HG02973 (cell line): Measurements from ENCODE around the gene TTF2.
A peak's percentile ranks its signal among the peaks of the same experiment; 100 is the strongest.
"Not testable (repeated sequence)": the region's sequence is repeated elsewhere in the genome, so short reads cannot be mapped to it uniquely, and the experiment has no call there.

Experiments
- ATAC-seq: cut with Tn5 transposase; IDR thresholded peaks from one replicate; pipeline ENCODE4 v1.9.1; 2021; ENCODE audit warnings: moderate library complexity; ENCODE audit not compliant: unreplicated experiment

The TTF2 gene

DNA sequence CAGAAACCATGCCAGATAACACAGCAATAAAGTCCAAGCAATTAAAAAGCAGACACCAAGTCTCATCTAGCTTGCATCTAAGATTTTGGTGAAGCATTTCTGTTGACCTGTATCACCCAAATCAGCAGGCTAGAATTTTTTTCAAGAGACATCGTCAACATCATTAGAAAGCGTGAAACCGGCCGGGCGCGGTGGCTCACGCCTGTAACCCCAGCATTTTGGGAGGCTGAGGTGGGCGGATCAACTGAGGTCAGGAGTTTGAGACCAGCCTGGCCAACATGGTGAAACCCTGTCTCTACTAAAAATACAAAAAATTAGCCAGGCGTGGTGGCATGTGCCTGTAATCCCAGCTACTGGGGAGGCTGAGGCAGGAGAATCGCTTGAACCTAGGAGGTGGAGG is 59.0 kb downstream of the TTF2 start:
- not testable (repeated sequence) for ATAC-seq

- ATAC-seq: no peak
Measured at GRCh38 chr1:117120774-117121588, 60.9 kb downstream of the TTF2 start.

DNA sequence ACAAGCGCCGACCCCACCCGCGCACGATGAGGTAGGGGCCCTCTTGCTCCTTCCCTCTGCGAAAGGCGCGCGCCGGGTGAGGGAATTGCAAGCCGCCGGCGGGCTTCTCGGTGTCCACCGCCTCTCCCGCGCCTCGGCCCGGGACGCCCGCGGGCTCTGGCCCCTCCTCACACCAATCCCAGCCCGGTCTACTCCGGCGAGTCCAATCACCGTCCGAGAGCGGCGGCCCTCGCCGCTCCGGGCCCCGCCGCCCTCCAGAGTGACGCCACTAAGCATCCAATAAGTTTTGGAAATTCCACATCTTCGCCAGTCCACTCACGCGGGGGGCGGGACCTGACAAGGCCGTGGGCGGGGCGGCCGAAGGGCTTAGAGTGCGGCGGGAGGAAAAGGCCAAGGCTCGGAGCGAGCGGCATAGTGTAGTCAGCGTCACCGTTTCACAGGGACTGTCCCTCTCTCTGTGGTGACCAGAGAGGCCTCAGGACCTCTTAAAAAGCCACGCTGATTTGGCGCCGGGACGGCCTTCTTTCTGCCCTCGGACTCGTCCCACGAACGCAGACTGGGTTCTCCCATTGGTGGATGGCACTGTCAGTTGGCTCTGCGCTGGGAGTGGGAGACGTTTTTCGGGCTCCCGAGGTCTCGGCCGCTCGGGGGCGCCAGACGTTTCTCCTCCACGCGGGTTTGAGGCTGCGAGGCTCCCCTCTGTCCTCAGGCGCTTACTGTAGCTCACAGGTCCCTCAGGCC is 61.6 kb downstream of the TTF2 start, which contains the start of gene TRIM45:
TRIM45 (minus strand) TSS at position 161 of the 741 bp plus-strand sequence. CDS start 548 bp downstream, outside the sequence.
- ATAC-seq: peak; percentile 88

- no peak for ATAC-seq
Measured at GRCh38 chr1:117122330-117123025, 62.4 kb downstream of the TTF2 start.

GRCh38 chr1:117123274-117123673 is 63.1 kb downstream of the TTF2 start:
- ATAC-seq: no peak

GRCh38 chr1:117124661-117125060 is 64.5 kb downstream of the TTF2 start:
- no peak for ATAC-seq

DNA sequence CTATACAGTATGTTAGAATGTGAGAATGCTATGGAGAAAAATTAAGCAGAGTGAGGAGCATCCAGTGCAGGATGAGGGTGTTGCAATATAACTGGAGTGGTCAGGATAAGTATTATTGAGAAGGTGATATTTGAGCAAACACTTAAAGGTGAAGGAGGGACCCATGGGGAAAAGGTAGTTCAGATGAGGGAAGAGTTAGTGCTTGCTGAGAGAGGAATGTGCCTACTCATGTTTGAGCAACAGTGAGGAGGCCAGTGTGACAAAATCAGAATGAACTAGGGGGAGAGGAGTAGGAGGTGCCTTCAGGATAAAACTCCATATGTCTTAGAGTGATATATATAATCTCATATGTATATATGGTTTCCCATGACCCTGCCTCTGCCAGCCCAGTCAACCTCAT is 67.7 kb downstream of the TTF2 start:
- ATAC-seq: no peak

DNA sequence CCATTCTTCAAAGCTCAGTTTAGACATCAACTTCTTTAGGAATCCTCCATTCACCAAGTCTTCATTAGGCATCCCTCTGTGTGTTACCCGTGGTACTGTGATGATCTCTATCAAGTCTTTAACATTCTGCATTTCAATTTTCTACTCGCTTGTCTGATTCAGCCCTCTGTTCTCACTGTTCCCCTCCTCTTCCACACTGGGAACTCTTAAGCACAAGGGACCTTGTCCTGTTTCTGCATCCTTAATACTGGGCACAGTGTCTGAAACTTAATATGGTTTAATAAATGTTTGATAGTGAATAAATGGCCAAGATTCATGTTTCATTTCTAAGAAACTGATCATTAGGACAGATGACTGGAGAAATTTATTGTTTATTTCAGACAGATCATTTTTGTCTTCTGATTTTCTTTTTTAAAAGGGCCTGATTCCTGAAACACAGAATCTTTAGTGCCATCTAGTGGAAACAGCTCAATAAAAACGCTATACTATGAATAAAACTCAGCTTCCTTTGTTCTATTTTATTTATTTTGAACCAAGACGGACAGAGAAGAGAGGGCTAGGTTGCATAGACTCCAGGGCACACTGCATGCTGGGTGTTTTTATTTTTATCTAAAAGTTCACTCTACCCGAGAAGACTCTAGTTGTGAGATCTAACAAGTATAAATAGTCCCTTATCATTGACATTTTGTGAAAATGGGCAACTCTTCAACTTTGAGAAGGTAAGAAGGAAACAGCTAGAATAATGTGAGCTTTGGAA is 68.4 kb downstream of the TTF2 start:
- ATAC-seq: no peak

DNA sequence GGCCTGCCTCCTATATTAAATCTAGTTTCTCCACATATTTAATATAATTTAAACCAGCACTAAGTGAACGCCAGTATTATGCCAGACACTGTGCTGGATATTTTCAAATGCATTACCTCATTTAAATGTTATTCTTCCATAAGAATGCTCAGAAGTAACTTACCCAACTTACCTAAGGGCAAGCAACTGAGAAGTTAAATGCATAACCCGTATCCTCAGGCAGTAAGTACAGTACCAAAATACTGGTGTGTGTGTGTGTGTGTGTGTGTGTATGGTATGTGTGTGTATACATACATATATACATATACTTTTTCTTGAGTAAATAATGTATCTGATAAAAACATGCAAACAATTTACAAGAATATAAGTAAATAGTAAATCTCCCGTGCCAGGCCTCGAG is 70.4 kb downstream of the TTF2 start:
- no peak for ATAC-seq

- no peak for ATAC-seq
Measured at GRCh38 chr1:117135329-117135728, 75.2 kb downstream of the TTF2 start.

DNA sequence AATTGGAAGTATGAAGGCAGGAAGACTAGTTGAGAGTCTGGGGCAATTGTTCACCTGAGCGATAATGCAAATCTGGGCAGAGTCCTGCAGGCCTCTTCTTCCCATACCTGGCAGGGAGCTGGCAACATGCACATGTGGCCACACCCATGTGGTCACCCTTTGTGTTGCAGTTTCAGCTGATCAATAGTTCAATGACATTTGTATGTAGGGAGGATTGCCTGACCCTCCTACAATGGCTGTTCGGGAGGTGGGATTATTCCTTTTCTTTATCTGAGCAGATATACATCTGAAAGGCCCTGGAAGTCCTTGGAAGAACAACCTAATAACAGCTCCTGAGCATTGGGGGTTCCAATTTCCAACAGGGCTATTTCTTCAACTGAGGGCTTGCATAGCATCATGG is 76.6 kb downstream of the TTF2 start:
- ATAC-seq: no peak

DNA sequence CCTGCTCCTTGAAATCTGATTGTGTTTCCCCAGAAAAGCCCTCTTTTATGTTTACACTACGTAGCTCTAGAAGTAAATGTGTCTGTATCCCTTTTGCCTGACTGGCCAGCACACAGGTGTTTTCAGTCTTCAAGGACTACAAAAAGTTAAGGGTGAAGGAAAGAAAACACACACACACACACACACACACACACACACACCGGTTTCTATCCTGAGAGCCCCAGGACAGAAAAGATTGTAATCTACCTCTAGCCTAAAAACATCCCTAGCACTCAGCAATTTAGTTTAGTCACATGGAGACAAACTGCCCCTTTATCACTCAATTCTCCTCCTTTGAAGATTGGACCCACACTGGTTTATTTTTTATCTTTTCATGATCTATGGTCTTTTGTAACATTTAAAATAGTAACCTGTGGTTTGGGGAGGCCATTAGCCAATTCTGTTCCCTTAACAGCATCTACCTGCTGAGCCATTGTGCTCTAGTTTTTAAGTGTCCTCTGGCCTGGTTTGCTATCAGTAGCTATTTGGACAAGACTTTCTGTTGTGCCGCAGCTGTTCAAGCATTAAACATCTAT is 77.2 kb downstream of the TTF2 start:
- no peak for ATAC-seq

DNA sequence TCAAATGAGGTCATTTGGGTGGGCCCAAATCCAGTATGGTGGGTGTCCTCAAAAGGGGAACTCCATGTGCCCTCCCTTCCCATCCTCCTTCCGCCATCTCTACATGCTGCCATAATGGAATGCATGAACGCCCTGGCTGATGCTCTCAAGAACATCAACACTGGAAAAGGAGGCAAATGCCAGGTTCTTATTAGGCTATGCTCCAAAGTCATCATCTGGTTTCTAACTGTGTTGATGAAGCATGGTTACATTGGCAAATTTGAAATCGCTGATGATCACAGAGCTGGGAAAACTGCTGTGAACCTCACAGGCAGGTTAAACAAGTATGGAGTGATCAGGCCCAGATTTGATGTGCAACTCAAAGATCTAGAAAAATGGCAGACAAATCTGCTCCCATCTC is 78.0 kb downstream of the TTF2 start:
- ATAC-seq: no peak

DNA sequence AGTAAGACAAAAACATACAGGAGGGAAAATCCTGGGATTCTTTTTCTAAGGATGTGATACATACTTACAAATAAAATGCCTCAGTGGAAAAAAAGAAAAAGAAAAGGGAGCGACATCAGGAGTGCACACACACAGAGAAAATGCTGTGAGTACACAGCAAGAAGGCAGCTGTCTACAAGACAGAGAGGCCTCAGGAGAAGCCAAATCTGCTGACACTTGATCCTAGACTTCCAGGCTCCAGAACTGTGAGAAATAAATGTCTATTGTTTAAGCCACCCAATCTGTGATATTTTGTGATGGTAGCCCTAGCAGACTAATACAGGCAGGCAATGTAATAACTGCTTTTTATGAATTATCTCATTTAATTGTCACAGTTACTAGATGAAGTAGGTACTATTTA is 78.4 kb downstream of the TTF2 start:
- no peak for ATAC-seq

DNA sequence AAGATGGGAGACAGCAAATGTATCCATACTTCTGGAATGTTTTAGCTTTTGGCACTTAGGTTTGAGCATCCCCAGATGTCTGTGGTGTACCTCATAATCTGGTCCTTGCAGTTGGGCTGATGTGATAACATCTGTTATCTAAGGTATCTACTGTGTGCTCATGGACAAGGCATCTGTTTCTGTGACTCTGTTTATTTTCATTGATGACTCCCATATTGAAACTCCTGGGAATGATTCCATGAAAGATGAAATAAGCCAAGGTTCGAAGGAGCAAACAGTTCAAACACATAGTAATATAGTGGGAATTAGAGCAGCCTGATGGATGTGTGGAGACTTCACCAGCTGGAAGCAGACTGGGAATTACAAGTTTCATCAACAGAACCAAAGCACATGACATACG is 82.1 kb downstream of the TTF2 start:
- no peak for ATAC-seq

DNA sequence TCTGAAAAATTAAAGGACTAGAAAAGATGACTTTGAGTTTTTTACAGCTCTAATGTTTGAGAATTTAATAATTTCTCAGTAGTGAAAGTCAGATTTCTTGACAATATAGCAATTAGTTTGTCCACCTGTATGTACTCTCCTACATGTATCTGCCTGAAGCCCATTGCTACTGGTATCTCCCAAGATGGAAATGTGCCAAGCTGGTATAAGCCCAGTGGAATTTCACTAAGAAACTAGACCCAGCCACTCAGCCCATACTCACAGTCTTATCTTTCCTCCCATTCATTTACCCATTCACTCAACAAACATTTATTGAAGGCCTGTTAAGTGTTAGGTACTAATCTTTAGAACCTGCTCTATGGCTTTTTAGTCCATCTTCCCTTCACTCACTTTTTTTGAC is 83.0 kb downstream of the TTF2 start:
- ATAC-seq: no peak

GRCh38 chr1:117143871-117144270 is 83.7 kb downstream of the TTF2 start:
- ATAC-seq: no peak

GRCh38 chr1:117146072-117146471 is 85.9 kb downstream of the TTF2 start:
- ATAC-seq: no peak

GRCh38 chr1:117146575-117147340 is 86.6 kb downstream of the TTF2 start:
- no peak for ATAC-seq

GRCh38 chr1:117147341-117147831 is 87.3 kb downstream of the TTF2 start:
- no peak for ATAC-seq
